IPS-11a (cell line): Measurements from ENCODE around the gene DCLK1.
"Not testable (repeated sequence)": the region's sequence is repeated elsewhere in the genome, so short reads cannot be mapped to it uniquely, and the experiment has no call there.

Source experiments
- H3K4me3 ChIP-seq: one replicate; pipeline ENCODE4 v1.5.1; 2013; ENCODE audit warnings: low read depth, low read length, control low read depth

Gene DCLK1

DNA sequence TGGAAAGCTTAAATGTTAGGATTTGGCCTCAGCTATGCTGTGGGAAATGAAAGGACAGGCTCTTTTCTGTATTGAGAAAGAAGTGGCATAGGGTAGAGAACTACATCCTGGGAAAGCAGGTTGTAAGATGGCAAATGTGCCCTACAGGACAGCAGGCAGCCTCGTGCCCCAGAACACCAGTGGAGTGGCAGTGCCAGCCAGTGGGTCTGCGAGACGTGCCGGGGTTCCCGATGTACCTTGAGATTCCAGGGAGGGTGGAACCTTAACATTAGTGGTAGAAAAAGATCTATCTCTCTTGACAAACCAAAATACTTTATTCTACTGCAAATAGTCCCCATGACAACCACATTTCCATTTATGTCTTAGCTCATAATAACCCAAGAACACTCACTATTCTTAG, 42.7 kb downstream of the DCLK1 start:
- H3K4me3 ChIP-seq = no peak overlapping the region

DNA sequence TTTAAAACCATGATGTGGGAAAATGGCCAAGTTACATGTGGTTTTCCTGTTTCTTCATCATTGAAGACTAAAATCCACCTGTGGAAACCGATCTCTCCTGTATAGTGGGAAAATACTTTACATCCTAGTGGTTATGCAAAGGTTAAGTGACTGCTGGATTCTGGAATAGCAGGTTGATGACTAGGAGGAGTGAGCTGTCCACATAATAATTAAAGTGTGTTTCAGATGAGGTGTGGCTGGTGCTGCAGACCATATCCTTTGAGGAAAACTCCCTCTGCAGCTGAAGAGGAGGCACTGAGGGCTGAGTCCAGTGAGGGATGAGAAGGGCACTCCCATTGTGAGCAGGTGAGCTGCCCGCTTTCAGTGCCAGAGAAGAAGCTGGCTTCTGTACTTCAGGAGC, 43.2 kb downstream of the DCLK1 start:
- H3K4me3 ChIP-seq = no peak overlapping the region

DNA sequence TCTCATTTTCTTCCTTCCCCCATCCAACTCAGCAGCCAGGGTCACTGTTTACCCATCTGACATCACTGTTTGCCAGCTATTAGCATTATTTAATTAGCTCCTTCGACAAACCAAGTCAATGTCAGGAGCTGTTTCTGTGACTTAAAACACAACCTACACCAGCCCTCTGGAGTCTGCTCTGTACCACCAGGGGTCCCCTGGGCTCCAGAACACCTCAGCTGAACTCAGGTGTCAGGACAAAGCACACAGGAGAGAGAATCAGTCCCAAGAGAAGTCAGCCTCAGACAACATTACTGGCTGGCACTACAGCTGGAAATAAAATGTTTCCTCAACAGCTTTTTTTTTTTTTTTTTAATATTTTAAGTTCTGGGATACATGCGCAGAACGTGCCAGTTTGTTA, 45.1 kb downstream of the DCLK1 start:
- H3K4me3 ChIP-seq = no peak overlapping the region

DNA sequence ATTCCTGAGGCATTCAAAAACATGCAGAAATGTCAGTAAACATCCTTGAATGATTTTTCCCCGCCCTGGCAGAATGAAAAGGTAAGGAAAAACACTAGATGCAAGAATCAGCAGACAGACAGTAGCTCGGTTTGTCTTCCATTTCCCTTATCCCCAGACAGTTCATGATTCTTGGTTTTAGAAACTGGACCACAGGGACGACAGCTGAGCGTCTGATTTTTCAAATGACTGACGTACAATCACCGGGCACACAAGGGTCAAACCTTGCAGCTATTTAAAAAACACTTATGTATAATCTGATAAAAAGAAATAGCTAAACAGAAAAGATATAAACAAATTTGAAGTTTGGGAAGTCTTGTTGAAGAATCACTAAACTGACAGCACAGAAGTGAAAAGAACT, 47.1 kb downstream of the DCLK1 start:
- no peak overlapping the region for H3K4me3 ChIP-seq

DNA sequence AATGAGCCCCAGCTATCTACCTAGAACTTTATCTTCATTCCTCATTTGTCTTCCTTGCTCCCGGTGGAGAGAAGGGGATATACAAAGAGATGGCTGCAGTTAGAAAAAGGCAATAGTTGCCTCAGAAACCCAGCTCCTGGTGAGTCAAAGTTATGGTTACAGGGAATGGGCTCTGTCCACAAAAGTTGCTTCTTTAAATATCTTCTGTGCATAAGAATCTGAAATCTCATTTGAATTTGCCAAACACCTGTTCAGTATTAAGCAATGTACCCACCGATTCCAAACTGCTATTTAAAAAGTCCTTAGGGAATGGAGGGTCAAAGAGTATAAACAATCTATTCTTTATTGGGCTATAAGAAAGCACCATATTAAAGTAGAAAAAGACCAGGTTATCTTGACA, 48.4 kb downstream of the DCLK1 start:
- H3K4me3 ChIP-seq = no peak overlapping the region

DNA sequence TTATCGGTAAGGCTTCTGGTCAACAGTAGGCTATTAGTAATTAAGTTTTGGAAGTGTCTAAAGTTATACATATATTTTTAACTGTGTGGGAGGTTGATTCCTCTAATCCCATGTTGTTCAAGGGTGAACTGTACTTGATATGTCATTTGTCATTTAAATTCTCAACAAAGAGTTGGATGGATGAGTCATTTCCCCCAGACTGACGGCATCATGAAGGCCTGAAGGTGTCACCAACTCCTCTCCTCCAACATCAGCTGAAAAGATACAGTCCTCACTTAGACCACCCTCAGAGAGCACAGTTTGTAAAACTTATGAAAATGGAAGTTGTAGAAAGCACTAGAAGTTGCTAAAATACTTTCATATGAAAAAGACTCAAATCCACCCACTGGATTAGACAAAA, 48.8 kb downstream of the DCLK1 start:
- H3K4me3 ChIP-seq = no peak overlapping the region

DNA sequence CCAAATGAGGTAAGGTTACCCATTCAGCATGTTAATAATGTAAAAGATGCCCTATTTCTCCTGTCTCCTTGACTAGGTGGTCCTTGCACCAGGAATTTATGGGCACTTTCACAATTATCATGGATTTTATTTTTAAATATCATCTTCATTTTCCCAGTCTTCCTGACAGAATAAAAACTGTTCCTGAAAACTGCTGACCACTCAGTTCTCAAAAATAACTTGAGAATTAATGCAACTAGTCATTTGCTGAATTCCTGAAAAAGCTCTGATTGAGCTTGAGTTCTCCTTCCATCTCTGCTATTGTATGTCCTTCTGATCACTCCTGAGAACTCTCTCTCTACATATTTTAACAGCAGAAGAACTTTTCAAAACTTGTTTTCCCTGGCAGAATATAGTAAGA, 55.0 kb downstream of the DCLK1 start:
- no peak overlapping the region for H3K4me3 ChIP-seq

DNA sequence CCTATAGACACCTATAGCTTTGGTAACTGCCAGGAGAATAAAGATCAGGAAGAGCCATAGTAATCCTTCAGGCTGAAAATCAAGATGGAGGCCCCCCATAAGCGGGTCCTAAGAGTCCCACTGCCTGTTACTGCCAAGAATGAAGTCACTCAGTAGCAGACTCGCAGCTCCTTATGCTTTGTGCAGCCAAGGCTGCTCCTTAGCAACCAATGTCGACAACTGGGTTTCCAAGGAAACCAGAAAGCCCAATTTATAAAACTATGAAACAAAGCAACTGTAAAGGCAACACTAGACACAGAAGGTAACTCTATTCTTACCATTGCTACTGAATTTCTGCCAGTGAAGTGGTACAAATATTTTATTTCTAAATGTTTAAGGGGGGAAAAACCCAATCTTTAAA, 56.5 kb downstream of the DCLK1 start:
- no peak overlapping the region for H3K4me3 ChIP-seq

DNA sequence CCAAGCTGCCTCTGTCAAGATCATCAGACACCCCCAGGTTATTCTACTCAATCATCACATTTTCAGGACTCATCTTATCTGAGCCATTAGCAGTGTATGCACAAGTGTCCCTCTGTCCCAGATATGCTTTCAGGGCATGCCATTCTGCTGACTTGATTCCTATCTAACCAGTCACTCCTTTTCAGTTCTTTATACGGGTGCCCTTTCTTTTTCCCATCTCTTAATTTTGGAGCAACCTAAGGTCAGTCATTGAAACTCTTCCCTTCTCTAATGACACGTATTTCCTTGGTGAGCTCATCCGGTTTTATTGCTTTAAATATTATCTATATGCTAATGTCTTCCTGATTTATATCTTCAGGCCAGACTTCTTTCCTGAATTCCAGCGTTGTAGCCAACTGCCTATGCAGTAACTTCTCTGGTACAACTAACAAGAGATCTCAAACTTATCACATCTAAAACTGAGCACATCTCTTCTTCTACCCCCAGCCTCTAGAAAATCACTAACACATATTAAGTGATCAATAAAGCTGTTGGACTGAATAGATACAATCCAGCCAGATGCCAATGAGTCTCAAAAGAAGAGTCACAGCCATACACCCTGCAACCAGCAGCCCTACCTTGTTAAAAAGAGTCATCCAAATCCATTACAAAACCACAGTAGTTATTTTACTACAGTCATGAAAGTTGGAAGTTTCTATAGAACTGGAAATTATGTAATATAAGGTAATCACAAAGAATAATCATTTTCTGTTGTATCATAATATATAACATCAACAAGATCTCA, 58.8 kb downstream of the DCLK1 start:
- H3K4me3 ChIP-seq = no peak overlapping the region

DNA sequence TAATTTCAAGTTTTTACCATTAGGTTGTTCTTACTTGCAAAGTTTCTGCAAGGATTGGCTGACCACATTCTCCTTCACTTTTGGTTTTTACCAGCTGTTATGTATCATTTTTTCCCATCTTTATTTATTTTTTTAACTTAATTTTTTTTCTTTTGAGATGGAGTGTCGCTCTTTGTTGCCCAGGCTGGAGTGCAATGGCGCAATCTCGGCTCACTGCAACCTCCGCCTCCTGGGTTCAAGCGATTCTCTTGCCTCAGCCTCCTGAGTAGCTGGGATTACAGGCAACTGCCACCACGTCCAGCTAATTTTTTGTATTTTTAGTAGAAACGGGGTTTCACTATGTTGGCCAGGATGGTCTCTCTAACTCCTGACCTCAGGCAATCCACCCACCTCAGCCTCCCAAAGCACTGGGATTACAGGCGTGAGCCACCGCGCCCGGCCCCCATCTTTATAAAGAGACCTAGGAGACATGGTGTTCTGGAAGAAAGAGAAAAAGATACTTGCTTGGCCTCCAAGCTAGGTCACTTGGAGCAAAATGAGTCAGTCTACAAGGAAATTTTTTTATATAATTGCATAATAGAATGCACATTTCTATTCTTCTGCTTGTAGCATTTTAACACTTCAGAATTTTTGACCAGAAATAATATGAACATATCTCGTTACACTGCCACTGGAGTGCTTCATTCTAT, 60.5 kb downstream of the DCLK1 start:
- H3K4me3 ChIP-seq = not testable (repeated sequence)

DNA sequence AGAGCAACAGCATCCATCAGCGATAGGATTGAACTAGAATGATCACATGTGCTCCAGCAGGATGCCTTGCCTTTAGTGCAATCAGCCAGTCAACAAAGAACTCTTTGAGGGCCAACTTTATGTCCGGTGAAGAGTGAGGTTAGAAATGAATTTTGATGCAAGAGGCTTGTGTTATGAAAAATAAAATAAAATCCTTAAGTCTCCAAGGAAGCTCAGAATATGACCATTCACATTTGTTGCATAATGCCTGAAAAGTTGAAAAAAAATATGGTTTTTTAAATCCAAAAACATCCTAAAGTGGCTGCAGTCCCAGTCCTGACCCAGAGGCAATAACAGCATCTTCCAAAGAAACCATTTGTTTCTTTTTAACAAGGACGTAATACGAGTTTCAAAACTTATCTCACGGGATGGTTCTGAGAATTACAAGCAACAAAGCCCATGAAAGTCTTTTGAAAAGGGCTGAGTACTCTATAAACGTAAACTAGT, 61.3 kb downstream of the DCLK1 start:
- no peak overlapping the region for H3K4me3 ChIP-seq

DNA sequence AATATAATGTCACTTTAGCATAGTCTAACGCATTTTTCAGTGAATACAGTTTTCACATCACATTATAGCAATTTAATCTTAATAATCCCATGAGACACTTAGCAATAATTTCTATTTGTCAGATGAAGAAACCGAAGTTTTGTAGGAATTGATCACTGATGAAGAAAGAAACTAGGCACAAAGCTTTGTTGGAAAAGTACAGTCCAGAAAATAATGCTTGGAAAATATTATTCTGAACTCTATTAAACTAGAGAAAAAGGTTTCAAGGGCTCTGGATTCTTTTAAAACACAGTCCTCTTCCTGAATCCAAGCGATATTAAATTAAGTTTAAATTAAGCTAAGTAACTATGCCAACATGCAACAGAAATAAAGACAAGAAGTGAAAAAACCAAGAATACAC, 62.2 kb downstream of the DCLK1 start:
- no peak overlapping the region for H3K4me3 ChIP-seq

DNA sequence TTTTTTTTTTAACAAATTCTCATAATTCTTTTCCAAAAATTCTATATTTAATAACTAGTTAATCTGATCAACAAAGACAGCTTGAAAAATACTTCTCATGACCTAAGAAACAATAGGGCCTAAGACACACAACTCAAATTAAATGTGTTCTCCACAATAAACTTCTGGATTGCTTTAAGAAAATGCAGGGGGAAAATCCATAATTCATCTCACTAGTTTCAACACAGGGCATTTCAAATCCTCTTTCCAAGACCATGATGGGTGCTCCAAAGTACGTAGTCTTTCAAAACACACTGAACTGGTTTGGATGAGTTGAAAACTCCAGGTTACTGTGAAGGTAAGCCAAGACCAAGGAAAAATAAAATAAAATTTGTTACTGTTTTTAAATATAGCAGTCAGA, 62.6 kb downstream of the DCLK1 start:
- H3K4me3 ChIP-seq = no peak overlapping the region

DNA sequence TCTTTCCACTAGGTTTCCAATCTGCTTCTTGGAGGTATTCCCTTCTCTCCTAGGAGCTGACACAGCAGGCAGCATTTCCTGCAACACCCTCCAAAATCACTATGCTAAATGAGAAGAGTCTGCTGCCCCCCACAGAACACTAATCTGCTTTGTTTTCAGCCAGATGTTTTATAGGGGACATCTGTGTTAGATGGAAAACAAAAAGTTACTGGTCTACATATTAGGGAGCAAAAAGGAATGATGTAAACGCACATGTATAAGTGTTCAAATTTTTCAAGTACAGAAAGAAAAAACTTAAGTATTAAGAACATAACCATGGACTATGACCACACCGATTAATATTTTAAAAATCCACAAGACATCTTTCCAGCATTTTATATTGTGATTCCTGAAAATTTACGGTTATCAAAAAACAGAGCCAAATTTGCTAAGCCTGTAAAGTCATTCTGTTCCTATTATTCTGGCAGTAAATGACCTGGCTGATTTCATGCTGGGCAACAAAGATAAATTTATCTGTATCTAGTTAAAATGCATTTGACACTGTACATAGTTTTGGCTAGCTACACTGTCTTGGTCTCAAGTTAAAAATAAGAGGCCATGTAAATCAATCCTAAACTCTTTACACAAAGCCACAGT, 63.3 kb downstream of the DCLK1 start:
- H3K4me3 ChIP-seq = no peak overlapping the region

DNA sequence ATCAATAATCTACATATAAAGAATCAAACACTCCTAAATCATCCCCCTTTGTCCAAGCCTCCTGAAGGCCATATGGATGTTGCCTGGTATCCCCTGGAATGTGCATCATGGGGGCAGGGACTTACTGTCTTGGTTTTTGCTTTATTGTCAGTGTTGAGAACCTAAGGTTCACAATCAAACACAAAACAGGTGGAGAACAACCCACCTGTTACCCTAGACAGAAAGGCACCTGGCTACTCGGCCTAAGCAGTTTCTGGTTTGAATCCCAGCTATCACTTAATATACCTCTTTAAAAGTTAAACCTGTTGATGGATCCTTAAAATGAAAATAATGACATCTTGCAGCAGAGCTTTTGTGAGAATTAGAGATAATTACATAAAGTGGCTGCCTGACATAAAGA, 68.9 kb downstream of the DCLK1 start:
- no peak overlapping the region for H3K4me3 ChIP-seq

DNA sequence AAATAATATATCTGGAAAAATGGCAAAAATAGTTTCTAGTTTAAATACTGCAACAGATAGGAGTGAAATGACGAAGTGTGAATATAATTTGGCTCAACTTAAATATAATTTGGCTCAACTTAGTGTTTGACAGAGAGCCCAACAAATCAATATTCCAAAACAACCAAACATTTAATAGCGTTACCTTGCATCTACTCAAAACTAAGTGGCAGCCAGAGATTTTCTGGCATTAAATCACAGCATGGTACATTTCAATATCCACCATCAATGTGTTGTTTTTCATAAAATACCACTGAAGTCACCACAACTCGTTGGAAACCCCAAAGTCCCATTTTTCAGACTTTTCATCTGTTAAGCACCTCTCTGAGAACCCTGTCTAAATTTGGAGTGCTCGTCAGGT, 69.6 kb downstream of the DCLK1 start:
- no peak overlapping the region for H3K4me3 ChIP-seq

DNA sequence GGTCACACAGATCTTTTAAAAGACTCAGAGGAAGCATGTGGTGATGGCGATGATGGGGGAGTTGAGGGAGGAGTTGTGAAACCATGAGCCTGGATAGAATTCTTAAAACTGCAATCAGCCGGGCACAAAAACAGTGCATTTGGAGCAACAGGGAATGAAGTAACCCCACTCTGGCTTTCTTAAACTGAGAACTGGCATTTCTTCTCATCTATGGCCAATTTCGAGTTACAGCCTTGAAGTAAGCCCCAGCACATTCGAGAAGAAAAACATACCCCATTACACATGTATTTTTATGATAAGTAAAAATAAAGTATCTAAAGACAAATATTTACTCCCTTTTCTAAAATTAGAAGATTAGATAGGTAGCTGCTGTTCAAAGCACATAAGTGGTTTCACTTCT, 70.1 kb downstream of the DCLK1 start:
- H3K4me3 ChIP-seq = no peak overlapping the region

DNA sequence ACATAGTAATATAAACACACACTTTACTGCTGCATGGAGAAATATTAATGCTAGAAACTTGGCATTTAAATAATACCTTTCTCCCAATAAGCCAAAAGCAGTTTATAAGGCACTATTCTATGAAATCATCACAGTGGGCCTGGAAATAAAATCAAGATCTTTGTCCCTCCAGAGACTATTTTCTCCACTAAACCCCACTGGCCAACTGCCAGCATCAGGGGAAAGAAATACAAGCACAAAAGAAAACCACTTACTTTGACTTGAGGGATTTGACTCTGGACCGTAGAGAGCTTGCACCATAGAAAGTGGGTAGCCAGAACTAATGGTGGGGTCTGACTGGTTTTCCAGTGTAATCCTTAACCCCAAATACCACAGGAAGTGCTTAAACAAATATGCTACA, 71.9 kb downstream of the DCLK1 start:
- no peak overlapping the region for H3K4me3 ChIP-seq

DNA sequence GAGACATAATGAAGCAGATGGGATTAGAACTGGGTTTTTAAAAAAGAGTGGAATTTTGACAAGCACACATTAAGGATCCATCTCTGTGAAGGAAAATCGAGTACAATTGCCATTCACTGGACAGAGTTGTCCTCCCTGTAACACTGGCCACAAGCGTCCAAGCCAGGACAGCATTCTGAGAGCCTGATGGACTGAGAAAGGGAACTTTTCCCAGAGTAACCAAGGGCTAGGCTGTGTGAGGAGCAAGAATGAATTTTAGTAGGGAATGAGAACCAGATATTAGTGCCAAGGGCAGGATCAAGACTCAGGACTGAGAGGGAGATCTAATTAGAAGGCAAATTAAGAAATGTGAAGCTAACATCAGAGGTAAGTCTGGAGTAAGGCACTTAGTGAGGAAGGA, 73.1 kb downstream of the DCLK1 start:
- no peak overlapping the region for H3K4me3 ChIP-seq

DNA sequence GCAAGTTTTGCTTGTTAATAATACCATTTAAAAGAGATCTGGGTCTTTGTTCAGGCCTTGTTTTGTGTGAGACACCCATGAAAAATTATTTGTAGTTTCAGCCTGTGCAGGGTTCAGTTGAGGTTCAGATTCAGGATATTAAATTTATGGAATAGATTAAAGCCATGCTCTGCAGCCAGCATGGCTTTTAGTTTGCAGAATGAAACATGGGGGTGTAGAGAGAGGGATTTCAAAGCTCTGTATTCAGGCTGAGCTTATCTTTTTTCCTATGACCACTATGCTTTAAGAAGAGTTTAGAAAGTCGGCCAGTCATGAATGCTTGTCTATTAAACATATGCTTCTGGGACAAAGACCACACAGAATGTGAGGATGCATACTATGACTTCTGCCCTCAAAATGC, 73.6 kb downstream of the DCLK1 start:
- no peak overlapping the region for H3K4me3 ChIP-seq

DNA sequence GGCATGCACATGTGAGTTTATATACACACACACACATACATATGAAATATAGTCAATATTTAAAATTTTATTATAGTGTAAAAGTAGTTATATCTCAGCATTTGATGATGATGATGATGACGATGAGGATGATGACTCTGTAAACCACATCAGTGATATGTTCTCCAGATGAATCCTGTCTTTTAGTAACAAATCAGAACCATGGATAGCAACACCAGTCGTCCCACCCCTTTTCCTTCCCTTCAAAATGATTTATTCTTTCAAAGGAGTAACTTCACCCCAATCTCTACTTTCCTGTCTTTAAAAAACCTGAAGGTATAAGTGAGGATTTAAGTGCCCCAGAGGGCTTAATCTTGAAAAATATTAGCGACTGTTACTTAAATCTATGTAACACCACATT, 74.1 kb downstream of the DCLK1 start:
- no peak overlapping the region for H3K4me3 ChIP-seq

DNA sequence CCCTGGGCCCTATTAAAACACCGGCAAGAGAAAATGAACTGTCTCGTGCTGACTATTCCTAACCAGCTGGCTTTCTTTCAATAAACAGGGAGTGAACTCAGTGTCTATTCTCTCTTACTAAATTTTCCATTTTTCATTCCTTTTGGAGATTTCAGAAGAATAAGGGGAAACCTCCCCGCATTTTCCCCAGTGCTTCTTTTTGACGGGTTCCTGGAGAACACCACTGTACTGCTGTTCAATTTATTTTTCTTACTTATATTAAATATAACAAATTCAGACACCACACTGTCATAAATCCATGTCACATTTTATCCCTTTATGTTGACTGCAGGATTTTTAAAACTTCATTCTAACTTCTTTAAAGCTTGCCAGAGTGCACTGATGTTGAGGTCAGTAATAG, 75.8 kb downstream of the DCLK1 start:
- no peak overlapping the region for H3K4me3 ChIP-seq
